SK-N-SH (cell line): Measurements from ENCODE around the gene TCTN2. TPM values are rescaled to one million over a fixed set of nuclear protein-coding genes. Genes with fewer than 3 reads are reported as not detected.

Experiments
- CTCF ChIA-PET: fragments of 300-600, 350-600 bp; formaldehyde crosslinking; extraction: SDS; loops from one replicate; lab custom pipeline; 2021; lab: Yijun Ruan, JAX
- POLR2A ChIA-PET: fragments of 350-600 bp; sonication (Branson Sonifier 250); formaldehyde crosslinking; extraction: SDS; loops from one replicate; lab custom pipeline; 2020; ENCODE audit warnings: antibody characterized with exemption, inconsistent platforms; lab: Yijun Ruan, JAX
- DNase-seq: peaks from one replicate; pipeline ENCODE4 v3.0.0; 2012
- H2AFZ ChIP-seq: fragments of 200-600 bp; sonication (generic); 2 replicates; pipeline ENCODE4 v1.8.1; 2016; ENCODE audit warnings: antibody characterized with exemption, mild to moderate bottlenecking, low read depth
- H3F3A ChIP-seq: fragments of 200-600 bp; sonication (generic); replicated peaks from 2 replicates; pipeline ENCODE3; 2016; ENCODE audit warnings: antibody characterized with exemption, mild to moderate bottlenecking; ENCODE audit not compliant: insufficient read depth
- H3K27ac ChIP-seq, 2 experiments: fragments of 200-500 bp in 1 of 2; fragments of 200-600 bp in 1 of 2; sonication (Bioruptor generic) in 1 of 2; sonication (generic), shearing (Covaris generic) in 1 of 2; 2 replicates each; pipeline versions ENCODE4 v1.5.1 to v1.6.1; 2014 to 2016; ENCODE audit warnings: low read depth in 2 of 2, inconsistent platforms in 1 of 2, low read length in 1 of 2, mild to moderate bottlenecking in 1 of 2, mixed read lengths in 1 of 2
- H3K27me3 ChIP-seq: fragments of 200-600 bp; sonication (generic), shearing (Covaris generic); 2 replicates; pipeline ENCODE4 v1.6.1; 2016; ENCODE audit warnings: mixed run types; ENCODE audit not compliant: insufficient read depth
- H3K36me3 ChIP-seq, 2 experiments: fragments of 200-500 bp in 1 of 2; fragments of 200-600 bp in 1 of 2; sonication (Bioruptor generic) in 1 of 2; sonication (generic) in 1 of 2; replicated peaks in 1 of 2; 2 replicates each; pipeline versions ENCODE3 to v1.5.1; 2014 to 2016; ENCODE audit warnings: low read length in 1 of 2, mild to moderate bottlenecking in 1 of 2; ENCODE audit not compliant: insufficient read depth in 2 of 2, control insufficient read depth in 1 of 2
- H3K4me1 ChIP-seq, 2 experiments: fragments of 200-500 bp in 1 of 2; fragments of 200-600 bp in 1 of 2; sonication (Bioruptor generic) in 1 of 2; sonication (generic), shearing (Covaris generic) in 1 of 2; 2 replicates each; pipeline versions ENCODE4 v1.5.1 to v1.6.1; 2014 to 2016; ENCODE audit warnings: low read depth in 1 of 2, low read length in 1 of 2, mixed run types in 1 of 2; ENCODE audit not compliant: insufficient read depth in 2 of 2, control insufficient read depth in 1 of 2
- H3K4me2 ChIP-seq: fragments of 200-600 bp; sonication (generic), shearing (Covaris generic); 2 replicates; pipeline ENCODE4 v1.6.1; 2017; ENCODE audit warnings: mixed run types
- H3K4me3 ChIP-seq, 2 experiments: fragments of 200-500 bp in 1 of 2; fragments of 200-600 bp in 1 of 2; sonication (Bioruptor generic) in 1 of 2; sonication (generic), shearing (Covaris generic) in 1 of 2; 2 replicates each; pipeline versions ENCODE4 v1.5.1 to v1.8.1; 2014 to 2016; ENCODE audit warnings: low read depth in 2 of 2, inconsistent platforms in 1 of 2, low read length in 1 of 2, mild to moderate bottlenecking in 1 of 2, mixed read lengths in 1 of 2, moderate library complexity in 1 of 2
- H3K79me2 ChIP-seq: fragments of 200-600 bp; sonication (generic); 2 replicates; pipeline ENCODE4 v1.8.1; 2017; ENCODE audit warnings: mild to moderate bottlenecking; ENCODE audit not compliant: insufficient read depth
- H3K9ac ChIP-seq: fragments of 200-600 bp; sonication (generic); 2 replicates; pipeline ENCODE4 v1.6.1; 2017; ENCODE audit warnings: mixed run types
- H3K9me2 ChIP-seq: fragments of 200-600 bp; sonication (generic); 2 replicates; pipeline ENCODE4 v1.6.1; 2017; ENCODE audit warnings: mixed run types
- H3K9me3 ChIP-seq: fragments of 200-600 bp; sonication (generic); 2 replicates; pipeline ENCODE4 v1.6.1; 2017; ENCODE audit warnings: mixed run types, mild to moderate bottlenecking, moderate library complexity
- H4K20me1 ChIP-seq: fragments of 200-600 bp; sonication (generic); 2 replicates; pipeline ENCODE4 v1.6.1; 2017; ENCODE audit warnings: mild to moderate bottlenecking, mixed run types; ENCODE audit not compliant: insufficient read depth
- CHD2 ChIP-seq: fragments of 150-350 bp; IDR thresholded peaks from 2 replicates; pipeline ENCODE4 v1.6.1; 2018; ENCODE audit warnings: low read length; ENCODE audit not compliant: partially characterized antibody
- ELF1 ChIP-seq: IDR thresholded peaks from 2 replicates; pipeline ENCODE4 v1.4.0; 2012
- EP300 ChIP-seq, 2 experiments: IDR thresholded peaks; 2 replicates each; pipeline versions ENCODE4 v1.4.0 to v1.6.1; 2012; ENCODE audit warnings: borderline replicate concordance in 1 of 2, low read depth in 1 of 2, low read length in 1 of 2
- FOXM1 ChIP-seq: IDR thresholded peaks from 2 replicates; pipeline ENCODE4 v1.4.0; 2012; ENCODE audit warnings: low read depth, mild to moderate bottlenecking
- GABPA ChIP-seq: IDR thresholded peaks from 2 replicates; pipeline ENCODE4 v1.4.0; 2012; ENCODE audit warnings: low read depth, mild to moderate bottlenecking
- MEF2A ChIP-seq: IDR thresholded peaks from 2 replicates; pipeline ENCODE4 v1.4.0; 2012; ENCODE audit warnings: low read depth, borderline replicate concordance
- MXI1 ChIP-seq: IDR thresholded peaks from 2 replicates; pipeline ENCODE4 v1.6.1; 2012; ENCODE audit warnings: mild to moderate bottlenecking, low read depth, low read length, improper control_type of control experiment
- NFIC ChIP-seq: IDR thresholded peaks from 2 replicates; pipeline ENCODE4 v1.4.0; 2012; ENCODE audit warnings: borderline replicate concordance
- NRF1 ChIP-seq: IDR thresholded peaks from 2 replicates; pipeline ENCODE4 v1.6.1; 2012; ENCODE audit warnings: low read depth, mild to moderate bottlenecking, low read length
- RFX5 ChIP-seq: IDR thresholded peaks from 2 replicates; pipeline ENCODE4 v1.6.1; 2012; ENCODE audit warnings: mild to moderate bottlenecking, improper control_type of control experiment, low read length
- RXRA ChIP-seq: IDR thresholded peaks from 2 replicates; pipeline ENCODE4 v1.4.0; 2012; ENCODE audit warnings: low read depth, mild to moderate bottlenecking, borderline replicate concordance
- TCF12 ChIP-seq: IDR thresholded peaks from 2 replicates; pipeline ENCODE4 v1.4.0; 2012
- WGBS: methylation state at CpG from one replicate; pipeline ENCODE4 v1.1.6; 2017; ENCODE audit warnings: low lambda C conversion rate; 5-methylcytosine and 5-hydroxymethylcytosine counted together
- polyA plus RNA-seq, 3 experiments: library from polyadenylated mRNA; depleted of rRNA; stranded (reverse); fragments of >200 nt; gene quantifications; 2 replicates each; pipeline ENCODE4 v1.2.3, GENCODE V29; 2012
- TF ChIP-seq, protein P1 (sequence below): IDR thresholded peaks from 2 replicates; pipeline ENCODE4; 2012
- TF ChIP-seq, protein P2 (sequence below): IDR thresholded peaks from 2 replicates; pipeline ENCODE4 v1.4.0; 2012; ENCODE audit warnings: low read depth, borderline replicate concordance
- TF ChIP-seq, protein P3 (sequence below): IDR thresholded peaks from 2 replicates; pipeline ENCODE4 v1.4.0; 2012; ENCODE audit warnings: low read depth, borderline replicate concordance

Gene TCTN2
- polyA plus RNA-seq, 1 of the 3 experiments (the other 2 are of a cell fraction) = 9.1 TPM

DNA sequence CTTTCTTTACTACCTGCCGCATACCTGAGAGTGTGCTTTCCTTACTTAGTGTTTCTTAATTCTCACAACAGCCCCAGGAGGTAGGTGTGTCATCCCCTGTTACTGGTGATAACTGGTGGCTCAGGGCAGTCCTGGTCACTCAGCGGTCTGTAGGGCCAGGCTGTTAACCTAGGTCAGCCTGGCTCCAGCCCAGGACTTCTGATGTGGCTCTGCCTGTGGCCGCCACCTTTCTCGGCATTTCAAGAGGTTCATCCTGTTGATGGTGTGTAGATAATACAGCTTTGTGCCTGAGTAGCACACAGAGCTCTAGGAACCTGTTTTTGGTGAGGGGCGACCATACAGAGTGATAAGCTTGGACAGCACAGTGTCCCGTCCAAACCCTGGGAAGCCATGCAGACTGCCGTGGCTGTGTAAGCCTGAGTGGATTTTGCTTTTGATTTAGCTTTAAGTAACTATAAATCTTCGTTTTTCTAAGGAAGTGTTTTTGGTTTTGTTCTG, 79.3 kb downstream of the TCTN2 start:
- no peak for TF ChIP-seq RFX5
- no peak for TF ChIP-seq RXRA
- TF ChIP-seq, protein P1, sequence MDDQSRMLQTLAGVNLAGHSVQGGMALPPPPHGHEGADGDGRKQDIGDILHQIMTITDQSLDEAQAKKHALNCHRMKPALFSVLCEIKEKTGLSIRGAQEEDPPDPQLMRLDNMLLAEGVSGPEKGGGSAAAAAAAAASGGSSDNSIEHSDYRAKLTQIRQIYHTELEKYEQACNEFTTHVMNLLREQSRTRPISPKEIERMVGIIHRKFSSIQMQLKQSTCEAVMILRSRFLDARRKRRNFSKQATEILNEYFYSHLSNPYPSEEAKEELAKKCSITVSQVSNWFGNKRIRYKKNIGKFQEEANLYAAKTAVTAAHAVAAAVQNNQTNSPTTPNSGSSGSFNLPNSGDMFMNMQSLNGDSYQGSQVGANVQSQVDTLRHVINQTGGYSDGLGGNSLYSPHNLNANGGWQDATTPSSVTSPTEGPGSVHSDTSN = no peak
- TF ChIP-seq, protein P2, sequence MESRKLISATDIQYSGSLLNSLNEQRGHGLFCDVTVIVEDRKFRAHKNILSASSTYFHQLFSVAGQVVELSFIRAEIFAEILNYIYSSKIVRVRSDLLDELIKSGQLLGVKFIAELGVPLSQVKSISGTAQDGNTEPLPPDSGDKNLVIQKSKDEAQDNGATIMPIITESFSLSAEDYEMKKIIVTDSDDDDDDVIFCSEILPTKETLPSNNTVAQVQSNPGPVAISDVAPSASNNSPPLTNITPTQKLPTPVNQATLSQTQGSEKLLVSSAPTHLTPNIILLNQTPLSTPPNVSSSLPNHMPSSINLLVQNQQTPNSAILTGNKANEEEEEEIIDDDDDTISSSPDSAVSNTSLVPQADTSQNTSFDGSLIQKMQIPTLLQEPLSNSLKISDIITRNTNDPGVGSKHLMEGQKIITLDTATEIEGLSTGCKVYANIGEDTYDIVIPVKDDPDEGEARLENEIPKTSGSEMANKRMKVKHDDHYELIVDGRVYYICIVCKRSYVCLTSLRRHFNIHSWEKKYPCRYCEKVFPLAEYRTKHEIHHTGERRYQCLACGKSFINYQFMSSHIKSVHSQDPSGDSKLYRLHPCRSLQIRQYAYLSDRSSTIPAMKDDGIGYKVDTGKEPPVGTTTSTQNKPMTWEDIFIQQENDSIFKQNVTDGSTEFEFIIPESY = no peak
- TF ChIP-seq EP300 (IDR thresholded peaks at IDR 0.05; ENCODE audit: borderline replicate concordance in 1 of 2, low read depth in 1 of 2, low read length in 1 of 2) = no peak
- no peak for TF ChIP-seq NRF1
- no peak for TF ChIP-seq MXI1
- TF ChIP-seq ELF1 = no peak
- TF ChIP-seq TCF12 = no peak
- TF ChIP-seq FOXM1 = no peak
- no peak overlapping the region for H3K9ac ChIP-seq
- no peaks in the 10 kb centered on the region for H3K27me3 ChIP-seq
- no peaks in the 10 kb centered on the region for H3K79me2 ChIP-seq
- 83% methylated on average over 8 of the region's 8 CpGs for WGBS
- ChIA-PET POLR2A (no interaction called here), CTCF (interaction anchor here (0.6 to 1.2 kb wide), 2 partner anchors 29 to 223 kb away, joined by 3 read pairs; partner anchors contain the start of genes CCDC92 and ZNF664)
- no peak for DNase-seq
- no peaks in the 10 kb centered on the region for H3F3A ChIP-seq
- no peak overlapping the region for H3K27ac ChIP-seq
- no peak overlapping the region for H2AFZ ChIP-seq
- no peak overlapping the region for H3K4me2 ChIP-seq
- H3K9me2 ChIP-seq = no peaks in the 10 kb centered on the region
- H3K4me1 ChIP-seq = no peaks in the 10 kb centered on the region
- no peak overlapping the region for H3K4me3 ChIP-seq
- H4K20me1 ChIP-seq = no peaks in the 10 kb centered on the region
- H3K36me3 ChIP-seq = peaks cover 36 to 68% of the 10 kb centered on the region in 2 experiments
- no peaks in the 10 kb centered on the region for H3K9me3 ChIP-seq

DNA sequence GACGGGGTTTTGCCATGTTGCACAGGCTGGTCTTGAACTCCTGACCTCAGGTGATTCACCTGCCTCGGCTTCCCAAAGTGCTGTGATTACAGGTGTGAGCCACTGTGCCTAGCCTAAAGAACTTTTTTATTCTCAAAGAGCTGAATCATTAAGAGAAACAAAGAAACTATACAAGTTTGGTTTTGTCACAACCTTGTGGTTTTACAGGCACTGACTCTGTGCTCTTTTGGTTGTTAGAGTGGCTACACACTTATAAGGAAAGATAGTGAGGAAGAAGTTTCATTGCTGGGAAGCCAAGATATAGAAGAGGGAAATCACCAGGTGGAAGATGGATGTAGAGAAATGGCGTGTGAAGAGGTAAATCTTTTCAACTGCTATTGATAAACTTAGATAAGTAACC, 81.1 kb downstream of the TCTN2 start:
- Histone ChIP-seq H3F3A (no peaks in the 10 kb centered on the region), H2AFZ (no peak overlapping the region), H3K27me3 (no peaks in the 10 kb centered on the region), H3K4me2 (no peak overlapping the region), H3K9me3 (no peaks in the 10 kb centered on the region), H3K27ac (no peak overlapping the region), H3K4me1 (no peaks in the 10 kb centered on the region), H3K4me3 (no peak overlapping the region), H4K20me1 (no peaks in the 10 kb centered on the region), H3K79me2 (no peaks in the 10 kb centered on the region), H3K36me3 (peaks cover 32 to 63% of the 10 kb centered on the region in 2 experiments), H3K9me2 (no peaks in the 10 kb centered on the region), H3K9ac (no peak overlapping the region)
- no peak for DNase-seq
- POLR2A ChIA-PET = no interaction called here
- TF ChIP-seq, protein P1 = no peak
- TF ChIP-seq GABPA = no peak
- no peak for TF ChIP-seq CHD2
- no peak for TF ChIP-seq NFIC
- TF ChIP-seq, protein P3, sequence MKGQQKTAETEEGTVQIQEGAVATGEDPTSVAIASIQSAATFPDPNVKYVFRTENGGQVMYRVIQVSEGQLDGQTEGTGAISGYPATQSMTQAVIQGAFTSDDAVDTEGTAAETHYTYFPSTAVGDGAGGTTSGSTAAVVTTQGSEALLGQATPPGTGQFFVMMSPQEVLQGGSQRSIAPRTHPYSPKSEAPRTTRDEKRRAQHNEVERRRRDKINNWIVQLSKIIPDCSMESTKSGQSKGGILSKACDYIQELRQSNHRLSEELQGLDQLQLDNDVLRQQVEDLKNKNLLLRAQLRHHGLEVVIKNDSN = no peak
- no peak for TF ChIP-seq MEF2A
- 97% methylated on average over 3 of the region's 3 CpGs for WGBS
- CTCF ChIA-PET = no interaction called here
